ENCODE data around the gene ACAD10. TPM values are rescaled to one million over a fixed set of nuclear protein-coding genes. Genes with fewer than 3 reads are reported as not detected.
A peak's percentile ranks its signal among the peaks of the same experiment; 100 is the strongest.

Gene ACAD10
- total RNA-seq, 1 donor from 2014 or later = 36.6 TPM

- TF ChIP-seq CTCF (IDR thresholded peaks at IDR 0.05; ENCODE audit: borderline replicate concordance) = no peak
- H3K4me3 ChIP-seq = peak overlapping the region; percentile 40
- peaks cover 65% of the 10 kb centered on the region for H3K4me1 ChIP-seq
Measured at GRCh38 chr12:111773801-111774551, 88.1 kb downstream of the ACAD10 start.

GRCh38 chr12:111775205-111776193 is 89.6 kb downstream of the ACAD10 start:
- Histone ChIP-seq H3K4me1 (peaks cover 55% of the 10 kb centered on the region), H3K36me3 (peaks cover 12% of the 10 kb centered on the region), H3K9me3 (replicated peaks) (no peaks in the 10 kb centered on the region), H3K27ac (replicated peaks) (peak overlapping the region; percentile 95), H3K27me3 (ENCODE audit: low read depth) (no peaks in the 10 kb centered on the region), H3K4me3 (peak overlapping the region; percentile 53)
- no peak for TF ChIP-seq CTCF (IDR thresholded peaks at IDR 0.05; ENCODE audit: borderline replicate concordance)
- DNase-seq = peak; percentile 88
- intact Hi-C loops (cut with micrococcal nuclease) = no loop called here

More at GRCh38 chr12:111773801-111774551, 88.1 kb downstream of the ACAD10 start:
- peak overlapping the region; percentile 95 for H3K27ac ChIP-seq (replicated peaks)
- DNase-seq = peak; percentile 72
- intact Hi-C loops (cut with micrococcal nuclease) = no loop called here
- H3K9me3 ChIP-seq (replicated peaks) = no peaks in the 10 kb centered on the region
- H3K36me3 ChIP-seq = no peaks in the 10 kb centered on the region
- no peaks in the 10 kb centered on the region for H3K27me3 ChIP-seq (ENCODE audit: low read depth)

GRCh38 chr12:111776836-111777344 is 91.0 kb downstream of the ACAD10 start:
- Histone ChIP-seq H3K4me3 (no peak overlapping the region), H3K9me3 (replicated peaks) (peaks cover 9% of the 10 kb centered on the region), H3K27ac (replicated peaks) (peak overlapping the region; percentile 95), H3K27me3 (ENCODE audit: low read depth) (no peaks in the 10 kb centered on the region), H3K36me3 (peaks cover 26% of the 10 kb centered on the region), H3K4me1 (peaks cover 55% of the 10 kb centered on the region)
- intact Hi-C loops (cut with micrococcal nuclease) = no loop called here
- DNase-seq = no peak
- TF ChIP-seq CTCF (IDR thresholded peaks at IDR 0.05; ENCODE audit: borderline replicate concordance) = no peak

- Histone ChIP-seq H3K4me3 (no peak overlapping the region), H3K36me3 (peaks cover 27% of the 10 kb centered on the region), H3K9me3 (replicated peaks) (peaks cover 9% of the 10 kb centered on the region), H3K27ac (replicated peaks) (peak overlapping the region; percentile 95), H3K27me3 (ENCODE audit: low read depth) (no peaks in the 10 kb centered on the region), H3K4me1 (peaks cover 50% of the 10 kb centered on the region)
- intact Hi-C loops (cut with micrococcal nuclease) = no loop called here
- no peak for DNase-seq
- TF ChIP-seq CTCF (IDR thresholded peaks at IDR 0.05; ENCODE audit: borderline replicate concordance) = no peak
Measured at GRCh38 chr12:111777345-111778045, 91.6 kb downstream of the ACAD10 start.

GRCh38 chr12:111780166-111780565 is 94.3 kb downstream of the ACAD10 start:
- intact Hi-C loops (cut with micrococcal nuclease) = no loop called here
- H3K27me3 ChIP-seq (ENCODE audit: low read depth) = no peaks in the 10 kb centered on the region
- H3K27ac ChIP-seq (replicated peaks) = no peak overlapping the region
- peaks cover 23% of the 10 kb centered on the region for H3K4me1 ChIP-seq
- H3K9me3 ChIP-seq (replicated peaks) = peaks cover 9% of the 10 kb centered on the region
- H3K36me3 ChIP-seq = peaks cover 52% of the 10 kb centered on the region
- TF ChIP-seq CTCF (IDR thresholded peaks at IDR 0.05; ENCODE audit: borderline replicate concordance) = no peak
- H3K4me3 ChIP-seq = no peak overlapping the region
- DNase-seq = no peak

All from left ventricle myocardium inferior (tissue), 1 donor.